UCSD-AML1 (cell line): Measurements from ENCODE around the gene SPDYC.

ENCODE experiments used
- DNase-seq: peaks from one replicate; lab custom pipeline; 2025; ENCODE audit not compliant: unreplicated experiment; lab: John Stamatoyannopoulos, UW

Gene SPDYC

DNA sequence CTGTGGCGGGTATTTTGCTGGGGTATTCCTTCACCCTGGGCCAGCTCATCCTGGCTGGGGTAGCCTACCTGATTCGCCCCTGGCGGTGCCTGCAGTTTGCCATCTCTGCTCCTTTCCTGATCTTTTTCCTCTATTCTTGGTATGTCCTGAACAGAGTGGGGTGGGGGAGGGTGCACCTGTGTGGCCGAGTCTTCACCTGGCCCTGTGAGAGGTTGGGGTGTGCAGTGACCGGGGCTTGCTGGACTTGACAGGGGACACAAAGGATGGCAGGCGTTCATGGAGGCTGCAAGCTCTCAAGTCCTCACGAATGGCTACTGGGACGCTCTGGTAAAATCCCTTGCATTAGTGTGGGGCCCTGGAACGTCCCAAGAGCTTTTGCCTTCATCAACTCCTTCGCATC lies 51.0 kb downstream of the SPDYC start:
- DNase-seq: no peak
